ENCODE results near the gene OTUB1.
"Not testable (repeated sequence)": the region's sequence is repeated elsewhere in the genome, so short reads cannot be mapped to it uniquely, and the experiment has no call there.

The OTUB1 gene

GRCh38 chr11:64045700-64046099 lies 59.5 kb downstream of the OTUB1 start:
- Histone ChIP-seq H3K4me2 (ENCODE audit: low read depth, low read length, poor library complexity, severe bottlenecking) (no peak overlapping the region), H3K36me3 (ENCODE audit: low read length) (no peaks in the 10 kb centered on the region), H3K9ac (ENCODE audit: low read length) (no peak overlapping the region)

GRCh38 chr11:64047373-64047772 lies 61.1 kb downstream of the OTUB1 start:
- not testable (repeated sequence) for H3K27me3 ChIP-seq (ENCODE audit: low read length); H3K9me2 ChIP-seq (replicated peaks; ENCODE audit: insufficient read depth, low read length); H3K4me3 ChIP-seq (ENCODE audit: insufficient read depth, low read length, poor library complexity, severe bottlenecking); H2AFZ ChIP-seq (ENCODE audit: low read depth, low read length, severe bottlenecking); H3K4me2 ChIP-seq (ENCODE audit: low read depth, low read length, poor library complexity, severe bottlenecking); H3K79me2 ChIP-seq (ENCODE audit: insufficient read depth, low read length); H3K9ac ChIP-seq (ENCODE audit: low read length); H4K20me1 ChIP-seq (ENCODE audit: low read depth, low read length); H3F3A ChIP-seq (ENCODE audit: insufficient read depth); H3K9me3 ChIP-seq (ENCODE audit: insufficient read depth, low read length); H3K36me3 ChIP-seq (ENCODE audit: low read length); H3K27ac ChIP-seq (ENCODE audit: low read depth, low read length)

More at GRCh38 chr11:64045700-64046099, 59.5 kb downstream of the OTUB1 start:
- Histone ChIP-seq H3K9me2 (replicated peaks; ENCODE audit: insufficient read depth, low read length) (no peaks in the 10 kb centered on the region), H3K79me2 (ENCODE audit: insufficient read depth, low read length) (no peaks in the 10 kb centered on the region), H3K27ac (ENCODE audit: low read depth, low read length) (no peak overlapping the region), H3K9me3 (ENCODE audit: insufficient read depth, low read length) (no peaks in the 10 kb centered on the region), H3K4me3 (ENCODE audit: insufficient read depth, low read length, poor library complexity, severe bottlenecking) (no peak overlapping the region), H2AFZ (ENCODE audit: low read depth, low read length, severe bottlenecking) (no peak overlapping the region), H4K20me1 (ENCODE audit: low read depth, low read length) (no peaks in the 10 kb centered on the region), H3K27me3 (ENCODE audit: low read length) (no peaks in the 10 kb centered on the region), H3F3A (ENCODE audit: insufficient read depth) (no peaks in the 10 kb centered on the region)
- TF ChIP-seq CTCF (IDR thresholded peaks at IDR 0.05; ENCODE audit: insufficient read depth, low read length, poor library complexity, severe bottlenecking) (no peak), EZH2phosphoT487 (conservative IDR thresholded peaks at IDR 0.05; ENCODE audit: low read length) (no peak)

Data from SU-DHL-6 (cell line).